GM12878 (cell line): ENCODE data around the gene KATNBL1. TPM values are rescaled to one million over a fixed set of nuclear protein-coding genes. Genes with fewer than 3 reads are reported as not detected.

Source experiments
- ATAC-seq: fragments of 200-7000 bp; cut with Tn5 transposase; 3 replicates; pipeline ENCODE4 v1.9.1; 2020; ENCODE audit warnings: mild to moderate bottlenecking, moderate library complexity
- BruUV-seq: library from RNA; stranded (reverse); fragments of 400-500 nt; replicated peaks from 2 replicates; lab custom pipeline; 2021; lab: Mats Ljungman, UMichigan
- CTCF ChIA-PET: fragments of 300-600 bp; sonication (Branson Sonifier 250); formaldehyde crosslinking; extraction: SDS; loops from one replicate; lab custom pipeline; 2021; ENCODE audit warnings: inconsistent platforms; lab: Yijun Ruan, JAX
- POLR2A ChIA-PET: fragments of 350-600 bp; formaldehyde crosslinking; extraction: SDS; loops from one replicate; lab custom pipeline; 2021; ENCODE audit warnings: inconsistent platforms; lab: Charles Lee
- RAD21 ChIA-PET: fragments of 300-600 bp; sonication (Branson Sonifier 250); formaldehyde crosslinking; loops from one replicate; lab custom pipeline; 2023; ENCODE audit warnings: antibody characterized with exemption; ENCODE audit not compliant: unreplicated experiment; lab: Charles Lee
- SMC1A ChIA-PET: fragments of 300-600 bp; sonication (Branson Sonifier 250); formaldehyde crosslinking; loops from one replicate; lab custom pipeline; 2023; ENCODE audit not compliant: unreplicated experiment, uncharacterized antibody; lab: Charles Lee
- DNase-seq: peaks from one replicate; pipeline ENCODE4 v3.0.0-alpha.2; 2011; ENCODE audit warnings: low read depth, low spot score
- FAIRE-seq: peaks from 3 replicates; lab custom pipeline; 2011; peaks lifted over from hg19 to GRCh38; lab: Jason Lieb, UNC
- H2AFZ ChIP-seq: 2 replicates; pipeline ENCODE4 v1.6.0; 2011; ENCODE audit warnings: low read depth, low read length, control low read depth; ENCODE audit not compliant: control insufficient read depth
- H3K27ac ChIP-seq: 2 replicates; pipeline ENCODE4 v1.5.1; 2011; ENCODE audit warnings: control low read depth; ENCODE audit not compliant: control insufficient read depth, insufficient read depth
- H3K27me3 ChIP-seq, 2 experiments: replicated peaks in 1 of 2; 2 replicates each; pipeline versions ENCODE4 v1.6.0 to v1.6.1; 2011; ENCODE audit warnings: low read length in 1 of 2; ENCODE audit not compliant: control insufficient read depth in 2 of 2, insufficient read depth in 2 of 2
- H3K36me3 ChIP-seq, 2 experiments: 2 replicates each; pipeline ENCODE4 v1.5.1; 2011; ENCODE audit warnings: low read length in 1 of 2; ENCODE audit not compliant: control insufficient read depth in 2 of 2, insufficient read depth in 2 of 2
- H3K4me1 ChIP-seq: 2 replicates; pipeline ENCODE4 v1.6.1; 2011; ENCODE audit warnings: mild to moderate bottlenecking, low read length, moderate library complexity, mixed read lengths; ENCODE audit not compliant: control insufficient read depth, insufficient read depth
- H3K4me2 ChIP-seq: 2 replicates; pipeline ENCODE4 v1.6.0; 2011; ENCODE audit warnings: control low read depth; ENCODE audit not compliant: control insufficient read depth, insufficient read depth
- H3K4me3 ChIP-seq: fragments of 200-600 bp; sonication (generic); 2 replicates; pipeline ENCODE4 v1.5.1; 2016
- H3K79me2 ChIP-seq: 2 replicates; pipeline ENCODE4 v1.6.0; 2011; ENCODE audit warnings: low read length; ENCODE audit not compliant: control insufficient read depth, insufficient read depth
- H3K9ac ChIP-seq: 2 replicates; pipeline ENCODE4 v1.8.0; 2011; ENCODE audit warnings: low read length, control low read depth, mixed read lengths; ENCODE audit not compliant: control insufficient read depth, insufficient read depth
- H3K9me3 ChIP-seq: replicated peaks from 3 replicates; pipeline ENCODE4 v1.5.1; 2011; ENCODE audit warnings: mild to moderate bottlenecking, low read length; ENCODE audit not compliant: control insufficient read depth, insufficient read depth
- H4K20me1 ChIP-seq: 2 replicates; pipeline ENCODE4 v1.6.0; 2011; ENCODE audit not compliant: control insufficient read depth, insufficient read depth
- EGR1 ChIP-seq, 2 experiments: IDR thresholded peaks; 1 replicate in 1 of 2; 2 replicates in 1 of 2; pipeline ENCODE4 v1.6.1; 2011 to 2012; ENCODE audit warnings: low read depth in 2 of 2, low read length in 2 of 2, borderline replicate concordance in 1 of 2, mild to moderate bottlenecking in 1 of 2, moderate library complexity in 1 of 2
- ELK1 ChIP-seq: IDR thresholded peaks from 2 replicates; pipeline ENCODE4 v1.6.1; 2012; ENCODE audit warnings: low read depth, low read length, improper control_type of control experiment
- ESRRA ChIP-seq: IDR thresholded peaks from 2 replicates; pipeline ENCODE4 v1.6.1; 2012; ENCODE audit warnings: mild to moderate bottlenecking, low read length, improper control_type of control experiment
- GABPA ChIP-seq: IDR thresholded peaks from 2 replicates; pipeline ENCODE4 v1.6.1; 2014; ENCODE audit warnings: antibody characterized with exemption, low read depth, mild to moderate bottlenecking, inconsistent platforms
- HDGF ChIP-seq: fragments of 450-650 bp; IDR thresholded peaks from 2 replicates; pipeline ENCODE4 v1.6.1; 2016; ENCODE audit warnings: antibody characterized with exemption
- MLLT1 ChIP-seq: fragments of 450-650 bp; IDR thresholded peaks from 2 replicates; pipeline ENCODE4 v1.6.1; 2016; ENCODE audit warnings: mild to moderate bottlenecking
- NFYA ChIP-seq: IDR thresholded peaks from 2 replicates; pipeline ENCODE4 v1.6.1; 2011; ENCODE audit warnings: low read depth, mild to moderate bottlenecking, low read length, improper control_type of control experiment, borderline replicate concordance
- POU2F2 ChIP-seq: IDR thresholded peaks from 3 replicates; pipeline ENCODE4 v1.6.1; 2011; ENCODE audit warnings: low read depth, mild to moderate bottlenecking, low read length, borderline replicate concordance
- RFX5 ChIP-seq: IDR thresholded peaks from 2 replicates; pipeline ENCODE4 v1.6.1; 2011; ENCODE audit warnings: low read depth, low read length, improper control_type of control experiment
- SKIL ChIP-seq: fragments of 450-650 bp; IDR thresholded peaks from 2 replicates; pipeline ENCODE4 v1.6.1; 2017; ENCODE audit warnings: mild to moderate bottlenecking, low read depth, inconsistent platforms; ENCODE audit not compliant: poor library complexity, severe bottlenecking
- STAT1 ChIP-seq: fragments of 450-650 bp; conservative IDR thresholded peaks from 2 replicates; pipeline ENCODE4 v1.6.1; 2014; ENCODE audit warnings: antibody characterized with exemption, mild to moderate bottlenecking
- USF1 ChIP-seq: IDR thresholded peaks from 2 replicates; pipeline ENCODE4 v1.6.1; 2011; ENCODE audit warnings: borderline replicate concordance, low read depth, mild to moderate bottlenecking, moderate library complexity, mixed read lengths, low read length; ENCODE audit not compliant: insufficient read depth; ENCODE audit errors: extremely low read length
- USF2 ChIP-seq: IDR thresholded peaks from 2 replicates; pipeline ENCODE4 v1.6.1; 2011; ENCODE audit warnings: low read depth, low read length, improper control_type of control experiment, borderline replicate concordance
- WRNIP1 ChIP-seq: IDR thresholded peaks from 2 replicates; pipeline ENCODE4 v1.6.1; 2011; ENCODE audit warnings: low read depth, low read length, improper control_type of control experiment, borderline replicate concordance
- ZSCAN29 ChIP-seq: fragments of 450-650 bp; IDR thresholded peaks from 2 replicates; pipeline ENCODE4 v1.6.1; 2017; ENCODE audit warnings: mild to moderate bottlenecking, moderate library complexity
- WGBS: methylation state at CpG from one replicate; pipeline ENCODE4 v1.1.6; 2016; ENCODE audit warnings: low lambda C conversion rate; ENCODE audit not compliant: insufficient replicate concordance, insufficient coverage; ENCODE audit errors: missing lambda C conversion rate; 5-methylcytosine and 5-hydroxymethylcytosine counted together
- in situ Hi-C: fragments of 300-500 bp; cut with MboI; formaldehyde crosslinking; loops from 9 replicates; pipeline ENCODE4 v1.14.3; 2018; ENCODE audit warnings: mixed read lengths
- intact Hi-C: fragments of 100-400 bp; cut with micrococcal nuclease; formaldehyde crosslinking; loops from one replicate; pipeline ENCODE4 v1.14.2; 2022; ENCODE audit not compliant: unreplicated experiment
- polyA plus RNA-seq, 11 experiments: library from polyadenylated mRNA; depleted of rRNA in 4 of 11; unstranded in 6 of 11; stranded (reverse) in 5 of 11; fragments of >200 nt; fragmentation: Nextera tagmentation in 4 of 11; fragmentation: Illumina TruSeq in 1 of 11; extraction: Ambion mirVana in 4 of 11; extraction: Trizol in 1 of 11; gene quantifications; 1 replicate in 1 of 11; 2 replicates in 10 of 11; pipeline versions ENCODE4 v1.2.1 to v1.2.3, GENCODE V29; 2011 to 2016; ENCODE audit warnings: inconsistent platforms in 2 of 11, missing spikeins in 2 of 11, low read depth in 1 of 11
- total RNA-seq, 4 experiments: library from RNA; depleted of rRNA in 3 of 4; stranded (reverse); fragments of >200 nt in 3 of 4; fragmentation: Illumina TruSeq in 1 of 4; extraction: Trizol in 1 of 4; gene quantifications; 2 replicates each; pipeline versions ENCODE4 v1.2.1 to v1.2.3, GENCODE V29; 2013 to 2021

Gene KATNBL1
- total and polyA plus RNA-seq, 10 of the 15 experiments (the other 5 are each of a cell fraction or from before 2014, with no cell fraction given) = 7.8 to 58.8 (median 30.1) TPM

- 1% methylated on average over 23 of the region's 24 CpGs for WGBS
- peak; percentile 7 for FAIRE-seq
- peak overlapping the region; percentile 93 for H3K27ac ChIP-seq
- ATAC-seq = peak; percentile 31
- CTCF ChIA-PET = interaction anchor here (0.7 to 2.8 kb wide), 4 partner anchors 13 to 144 kb away, joined by 4 to 10 read pairs (median 6); partner anchors contain the start of genes KATNBL1 and LPCAT4
- no TSS peak for BruUV-seq
- H3K27me3 ChIP-seq = no peaks in the 10 kb centered on the region
- DNase-seq = no peak
- intact Hi-C loops (no loop called here), in situ Hi-C loops (no loop called here)
- H3K4me1 ChIP-seq = peaks cover 6% of the 10 kb centered on the region; the same call in 1 of the 2 replicates
- SMC1A ChIA-PET = interaction anchor here (0.6 to 1.7 kb wide), 4 partner anchors 10 to 1186 kb away, joined by 3 to 7 read pairs (median 4); no protein-coding TSS in a partner anchor
- H3K9me3 ChIP-seq = no peaks in the 10 kb centered on the region
- peak overlapping the region; percentile 85 for H3K9ac ChIP-seq
- peak overlapping the region; percentile 97 for H2AFZ ChIP-seq
- no peaks in the 10 kb centered on the region for H4K20me1 ChIP-seq
- peaks cover 17% of the 10 kb centered on the region for H3K79me2 ChIP-seq
- H3K36me3 ChIP-seq = peaks cover 0 to 2% of the 10 kb centered on the region in 2 experiments; a peak in 1 of 4 replicates
- peak overlapping the region; percentile 85 for H3K4me2 ChIP-seq
- H3K4me3 ChIP-seq = peak overlapping the region; percentile 84
- RAD21 ChIA-PET = interaction anchor here (1.3 to 2.6 kb wide), 3 partner anchors 17 to 143 kb away, joined by 3 to 10 read pairs (median 6); partner anchors contain the start of gene LPCAT4
- POLR2A ChIA-PET = interaction anchor here (0.6 to 0.7 kb wide), 2 partner anchors 75 to 118 kb away, joined by 4 to 6 read pairs; no protein-coding TSS in a partner anchor
- TF ChIP-seq HDGF (no peak), SKIL (no peak), RFX5 (no peak), USF2 (no peak), ELK1 (no peak), WRNIP1 (no peak), USF1 (no peak), NFYA (no peak), POU2F2 (no peak), ZSCAN29 (no peak), STAT1 (no peak), MLLT1 (no peak), EGR1 (IDR thresholded peaks at IDR 0.05; ENCODE audit: borderline replicate concordance in 1 of 2, low read depth in 2 of 2, low read length in 2 of 2) (no peak), ESRRA (no peak), GABPA (no peak)
Measured at GRCh38 chr15:34223904-34224596, 14.2 kb upstream of the KATNBL1 start.
